ENCODE measurements around the gene ZNF513. TPM values are rescaled to one million over a fixed set of nuclear protein-coding genes. Genes with fewer than 3 reads are reported as not detected.

Gene ZNF513
- total RNA-seq, 1 experiment from 2014 or later, result 12.8 TPM

- intact Hi-C loops (cut with micrococcal nuclease), result no loop called here
- no peak overlapping the region for H3K4me3 ChIP-seq (replicated peaks in 1 of 2; ENCODE audit: low read depth in 1 of 2, low read length in 2 of 2)
- no peak overlapping the region for H3K4me2 ChIP-seq (ENCODE audit: low read length)
- POLR2A ChIA-PET, result no interaction called here
- RAD21 ChIA-PET (ENCODE audit: low non-redundant PET in 1 of 2, low total read pairs in 2 of 2, uncharacterized antibody in 2 of 2, unreplicated experiment in 2 of 2), result no interaction called here
- no peak overlapping the region for H2AFZ ChIP-seq (ENCODE audit: low read depth, low read length, poor library complexity, severe bottlenecking)
- H3K27ac ChIP-seq (ENCODE audit: low read depth, low read length), result no peak overlapping the region
- no peak for TF ChIP-seq CTCF (IDR thresholded peaks at IDR 0.05 in 2 of 3, conservative IDR thresholded peaks at IDR 0.05 in 1 of 3; ENCODE audit: borderline replicate concordance in 1 of 3, insufficient read depth in 1 of 3, low read depth in 2 of 3, low read length in 2 of 3)
- TF ChIP-seq ZFX (IDR thresholded peaks at IDR 0.05), result no peak
- TF ChIP-seq ZBTB33 (IDR thresholded peaks at IDR 0.05; ENCODE audit: extremely low read depth, insufficient replicate concordance, low read length), result no peak
- TF ChIP-seq ATF3 (IDR thresholded peaks at IDR 0.05), result no peak
- no peak for TF ChIP-seq SP1 (IDR thresholded peaks at IDR 0.05; ENCODE audit: low read depth)
- TF ChIP-seq FOSL1 (IDR thresholded peaks at IDR 0.05; ENCODE audit: low read depth), result no peak
- no peak for TF ChIP-seq CBX3 (IDR thresholded peaks at IDR 0.05; ENCODE audit: low read depth)
- TF ChIP-seq POLR2AphosphoS5 (IDR thresholded peaks at IDR 0.05; ENCODE audit: low read depth, low read length), result no peak
- TF ChIP-seq ZNF274 (IDR thresholded peaks at IDR 0.05; ENCODE audit: low read depth, low read length), result no peak
- TF ChIP-seq CEBPB (IDR thresholded peaks at IDR 0.05; ENCODE audit: low read depth), result no peak
- no peak for TF ChIP-seq ELF1 (IDR thresholded peaks at IDR 0.05; ENCODE audit: borderline replicate concordance, low read depth)
- no peak for TF ChIP-seq SIN3A (IDR thresholded peaks at IDR 0.05; ENCODE audit: low read depth)
- TF ChIP-seq JUND (IDR thresholded peaks at IDR 0.05), result no peak
- TF ChIP-seq EZH2phosphoT487 (IDR thresholded peaks at IDR 0.05; ENCODE audit: borderline replicate concordance), result no peak
- TF ChIP-seq SRF (IDR thresholded peaks at IDR 0.05; ENCODE audit: low read depth), result no peak
- no peak for TF ChIP-seq EGR1 (IDR thresholded peaks at IDR 0.05; ENCODE audit: low read depth)
- TF ChIP-seq EZH2 (IDR thresholded peaks at IDR 0.05), result no peak
- no peak for TF ChIP-seq REST (IDR thresholded peaks at IDR 0.05; ENCODE audit: low read depth)
- TF ChIP-seq RAD21 (IDR thresholded peaks at IDR 0.05; ENCODE audit: low read depth), result no peak
- no peak overlapping the region for H3K9ac ChIP-seq (ENCODE audit: low read length)
- peaks cover 100% of the 10 kb centered on the region for H3K79me2 ChIP-seq (ENCODE audit: insufficient read depth, low read length)
- H3K36me3 ChIP-seq (ENCODE audit: control insufficient read depth in 1 of 2, insufficient read depth in 2 of 2, low read length in 2 of 2), result peaks cover 5% of the 10 kb centered on the region in 2 experiments
- no peaks in the 10 kb centered on the region for H3K27me3 ChIP-seq (ENCODE audit: insufficient read depth, low read length)
- no peaks in the 10 kb centered on the region for H3K9me2 ChIP-seq (ENCODE audit: insufficient read depth)
- no peaks in the 10 kb centered on the region for H3K9me3 ChIP-seq (ENCODE audit: control insufficient read depth in 1 of 2, insufficient read depth in 1 of 2, low read depth in 1 of 2, low read length in 2 of 2)
- CTCF ChIA-PET, result no interaction called here
- peaks cover 36% of the 10 kb centered on the region; the same call in 1 of the 2 replicates for H4K20me1 ChIP-seq (ENCODE audit: insufficient read depth)
- ATAC-seq (no peak), DNase-seq (ENCODE audit: low read depth, low spot score) (no peak)
- H3K4me1 ChIP-seq (ENCODE audit: control insufficient read depth in 1 of 2, insufficient read depth in 2 of 2, low read length in 2 of 2), result peaks cover 6 to 11% of the 10 kb centered on the region in 2 experiments
- no TSS peak for BruUV-seq (replicated peaks)
Observed at GRCh38 chr2:27400348-27401135, 20.0 kb upstream of the ZNF513 start.
